ENCODE measurements around the gene RCC1.

GRCh38 chr1:28519946-28520725 is 14.3 kb downstream of the RCC1 start:
- no peak for TF ChIP-seq SP1 (IDR thresholded peaks at IDR 0.05)
- TF ChIP-seq TARDBP (IDR thresholded peaks at IDR 0.05) = no peak
- TF ChIP-seq FOXA1 (IDR thresholded peaks at IDR 0.05) = no peak
- no peak for TF ChIP-seq FOXM1 (IDR thresholded peaks at IDR 0.05; ENCODE audit: borderline replicate concordance)
- TF ChIP-seq L3MBTL2 (conservative IDR thresholded peaks at IDR 0.05) = no peak

All from HEK293T (cell line).